Heart left ventricle (tissue), 13 donors: ENCODE measurements around the gene GPX2.
A peak's percentile ranks its signal among the peaks of the same experiment; 100 is the strongest.

Source experiments
- CTCF ChIP-seq, 12 donors: fragments of 200-600 bp; sonication (generic) in 4 of 12; IDR thresholded peaks; one replicate each; pipeline versions ENCODE4 v1.5.0 to v1.8.0; 2018 to 2022; ENCODE audit warnings: antibody characterized with exemption in 12 of 12, mild to moderate bottlenecking in 5 of 12
- POLR2A ChIP-seq, 2 donors: fragments of 450-650 bp; IDR thresholded peaks; one replicate each; pipeline ENCODE4 v1.6.1; 2017; ENCODE audit warnings: antibody characterized with exemption in 2 of 2, mild to moderate bottlenecking in 2 of 2, moderate library complexity in 2 of 2
- donor health status: ischemic (EF 13 %, LVEDD 7.1; RV severe dilation, severe dysfunction).
- donor health status: DM: no; HTN: yes; CAD: no.
- donor health status: DM: no; HTN: no; CAD: no.
- donor health status: ischemic (EF 25% LVEDD 6.9; RV normal size, moderate dysfunction).
- donor health status: ischemic (EF 25% LVEDD 5.7; RV mildly dilated, moderate dysfunction).
- donor health status: ischemic (EF 35%, LVEDD 5.7; RV mildly dilated, moderate dysfunction).
- donor health status: nonischemic (EF 11% LVEDD 7.7; RV severe dilation, severe dysfunction).
- donor health status: DM: yes; HTN: yes; CAD: no.
- donor health status: PGD.
- donor health status: ischemic (EF 29% LVEDD 5.4; RV normal size, mild dysfunction).
- donor health status: nonischemic (EF 23%, LVEDD 6.1; RV moderate dilation, normal function).

GRCh38 chr14:64910847-64911495 is 31.6 kb downstream of the GPX2 start:
- no peak for TF ChIP-seq POLR2A (IDR thresholded peaks at IDR 0.05)
- peak; percentile 5 to 53 (median 38) for TF ChIP-seq CTCF (IDR thresholded peaks at IDR 0.05)
